Measurements from ENCODE around the gene GOLGB1. TPM values are rescaled to one million over a fixed set of nuclear protein-coding genes. Genes with fewer than 3 reads are reported as not detected.
A peak's percentile ranks its signal among the peaks of the same experiment; 100 is the strongest.

The GOLGB1 gene
- total and polyA plus RNA-seq, 2 of the 4 experiments (the other 2 are of a cell fraction): 13.3 to 30.3 TPM

DNA sequence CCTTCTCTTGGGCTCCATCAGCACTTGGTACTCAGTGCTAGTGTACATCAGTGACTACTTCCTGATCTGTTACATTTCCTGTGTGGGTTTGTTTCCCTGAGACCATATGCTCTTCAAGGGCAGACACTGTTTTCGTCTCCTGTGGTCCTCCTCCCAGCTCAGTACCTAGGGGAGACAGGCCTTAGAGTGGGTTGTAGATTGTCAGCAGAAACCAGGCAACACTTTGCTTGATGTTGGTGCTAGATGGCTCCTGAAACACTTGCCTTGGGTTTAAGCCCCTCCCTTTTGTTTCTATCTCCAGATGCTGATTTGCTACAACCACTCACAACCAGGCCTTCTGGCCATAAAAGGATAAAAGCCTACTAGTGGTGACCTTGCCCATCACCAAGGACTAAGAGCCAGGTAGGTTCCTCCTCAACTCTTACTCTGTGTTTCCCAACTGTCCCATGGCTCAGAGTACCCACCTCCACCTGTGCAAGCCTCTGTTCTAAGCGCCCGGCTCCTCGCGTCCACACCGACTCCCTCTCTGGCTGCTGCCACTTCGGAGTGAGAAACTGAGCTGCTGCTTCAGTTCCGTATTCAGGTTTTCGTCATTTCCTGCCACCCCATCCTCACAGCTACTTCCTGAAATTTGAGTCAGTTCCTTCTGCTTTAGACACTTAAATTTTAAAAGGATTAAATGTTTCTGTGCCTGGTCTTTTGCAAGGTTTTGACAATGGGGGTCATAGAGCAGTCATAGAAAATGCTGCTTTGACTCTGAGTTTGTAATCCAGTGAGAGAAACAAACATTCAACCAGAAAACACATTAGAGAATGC, 89.0 kb downstream of the GOLGB1 start, which contains the start of gene HCLS1:
HCLS1 (minus strand) TSS at position 548 of the 816 bp plus-strand sequence. CDS start 2,556 bp downstream, outside the sequence.
- no peaks in the 10 kb centered on the region for H4K20me1 ChIP-seq (ENCODE audit: insufficient read depth, low read length)
- ChIA-PET POLR2A (ENCODE audit: unreplicated experiment) (no interaction called here), CTCF (no interaction called here)
- in situ Hi-C loops (cut with MboI; ENCODE audit: low sequenced_read_pairs) (no loop called here), intact Hi-C loops (cut with micrococcal nuclease) (no loop called here), dilution Hi-C loops (cut with HindIII; ENCODE audit: low sequenced_read_pairs, unreplicated experiment) (no loop called here)
- no peak; the same call in none of the 2 replicates for ATAC-seq (ENCODE audit: low read depth)
- no peak within 1 kb of the TSS for H3K4me2 ChIP-seq (ENCODE audit: low read depth, low read length)
- H3K14ac ChIP-seq (replicated peaks; ENCODE audit: low read depth, low read length): no peak within 1 kb of the TSS
- H2BK15ac ChIP-seq (ENCODE audit: low read depth, low read length): no peak within 1 kb of the TSS
- H3K4me1 ChIP-seq (ENCODE audit: control insufficient read depth, insufficient read depth, low read length): no peaks in the 10 kb centered on the region
- no peak within 1 kb of the TSS for H3K4me3 ChIP-seq (ENCODE audit: insufficient read depth, low read depth, low read length)
- no peak within 1 kb of the TSS for H2BK20ac ChIP-seq (ENCODE audit: low read depth, low read length)
- no peak within 1 kb of the TSS for H2AFZ ChIP-seq (replicated peaks; ENCODE audit: low read length, poor library complexity)
- no peaks in the 10 kb centered on the region for H3K27me3 ChIP-seq (ENCODE audit: control insufficient read depth, insufficient read depth, low read length)
- no peak within 1 kb of the TSS for H2AK5ac ChIP-seq (ENCODE audit: low read depth, low read length)
- no peak within 1 kb of the TSS for H3K27ac ChIP-seq (ENCODE audit: insufficient read depth, low read length)
- H3K56ac ChIP-seq (ENCODE audit: extremely low read depth, insufficient read depth, low read length): no peak within 1 kb of the TSS
- H2AK9ac ChIP-seq (replicated peaks; ENCODE audit: low read depth, low read length, poor library complexity): no peak within 1 kb of the TSS
- H4K91ac ChIP-seq (ENCODE audit: insufficient read depth, low read depth, low read length): no peak within 1 kb of the TSS
- no TSS peak for BruUV-seq (replicated peaks)
- H3K4ac ChIP-seq (ENCODE audit: low read depth, low read length): no peak within 1 kb of the TSS
- TF ChIP-seq CEBPB (IDR thresholded peaks at IDR 0.05; ENCODE audit: low read depth, low read length) (no peak), BHLHE40 (IDR thresholded peaks at IDR 0.05; ENCODE audit: low read depth, low read length) (no peak), MAZ (IDR thresholded peaks at IDR 0.05; ENCODE audit: borderline replicate concordance, low read depth, low read length) (no peak), FOS (IDR thresholded peaks at IDR 0.05; ENCODE audit: low read depth, low read length) (no peak)
- 100% methylated on average over 6 of the region's 9 CpGs; no CpG with 5 or more reads in 1 of the 2 experiments for WGBS, 2 experiments (ENCODE audit: extremely low coverage in 2 of 2, insufficient read length in 1 of 2)
- no peak within 1 kb of the TSS for H4K5ac ChIP-seq (ENCODE audit: low read depth, low read length)
- no peak within 1 kb of the TSS for H2BK120ac ChIP-seq (ENCODE audit: low read depth, low read length)
- H3K9me1 ChIP-seq (ENCODE audit: insufficient read depth, low read length): peaks cover 6% of the 10 kb centered on the region; the same call in 1 of the 2 replicates
- DNase-seq: no peak
- peak within 1 kb of the TSS; percentile 17 to 57; a peak in 2 of 4 replicates for H4K8ac ChIP-seq (ENCODE audit: low read depth in 2 of 2, low read length in 2 of 2)
- no peaks in the 10 kb centered on the region for H3K9me3 ChIP-seq (ENCODE audit: control insufficient read depth, insufficient read depth, low read length)
- H3K9ac ChIP-seq (ENCODE audit: low read depth, low read length): no peak within 1 kb of the TSS
- H3K23ac ChIP-seq (ENCODE audit: low read depth, low read length): no peak within 1 kb of the TSS
- H2BK5ac ChIP-seq (ENCODE audit: low read depth, low read length, poor library complexity, severe bottlenecking): no peak within 1 kb of the TSS
- peaks cover 21% of the 10 kb centered on the region for H3K36me3 ChIP-seq (ENCODE audit: control insufficient read depth, insufficient read depth, low read length)
- no peaks in the 10 kb centered on the region for H3K79me1 ChIP-seq (ENCODE audit: low read depth in 1 of 2, low read length in 2 of 2)
- H3K18ac ChIP-seq (ENCODE audit: low read depth, low read length): no peak within 1 kb of the TSS
